Tibial artery (tissue), 4 donors: Measurements from ENCODE around the gene RSL24D1.

Experiments
- DNase-seq, 2 donors: peaks; one replicate each; pipeline ENCODE4 v3.0.0-alpha.2; 2019
- H3K27ac ChIP-seq, 2 donors: fragments of 200-600 bp; sonication (generic) in 1 of 2; 1 replicate in 1 of 2; 2 replicates in 1 of 2; pipeline ENCODE4 v1.5.1; 2018 to 2019; ENCODE audit warnings: mild to moderate bottlenecking in 1 of 2
- H3K27me3 ChIP-seq, 2 donors: fragments of 200-600 bp; sonication (generic) in 1 of 2; one replicate each; pipeline versions ENCODE4 v1.5.1 to v1.6.0; 2016 to 2019
- H3K36me3 ChIP-seq, 3 donors: fragments of 200-600 bp; sonication (generic) in 2 of 3; one replicate each; pipeline ENCODE4 v1.5.1; 2016 to 2019; ENCODE audit warnings: mild to moderate bottlenecking in 2 of 3
- H3K4me1 ChIP-seq, 4 donors: fragments of 200-600 bp; sonication (generic) in 2 of 4; 1 replicate in 3 of 4; 2 replicates in 1 of 4; pipeline ENCODE4 v1.5.1; 2016 to 2019
- H3K4me3 ChIP-seq, 2 donors: fragments of 200-600 bp; sonication (generic) in 1 of 2; 1 replicate in 1 of 2; 2 replicates in 1 of 2; pipeline ENCODE4 v1.5.1; 2018 to 2019; ENCODE audit warnings: mild to moderate bottlenecking in 2 of 2
- H3K9me3 ChIP-seq, 3 donors: fragments of 200-600 bp; sonication (generic) in 1 of 3; one replicate each; pipeline ENCODE4 v1.5.1; 2016 to 2019
- CTCF ChIP-seq, 2 experiments: fragments of 200-600 bp in 1 of 2; fragments of 450-650 bp in 1 of 2; IDR thresholded peaks; one replicate each; pipeline ENCODE4 v1.5.1; 2017 to 2019; ENCODE audit warnings: antibody characterized with exemption in 2 of 2, mild to moderate bottlenecking in 1 of 2, moderate library complexity in 1 of 2
- intact Hi-C: fragments of 100-400 bp; cut with DNase I; formaldehyde crosslinking; loops from one replicate; pipeline ENCODE4 v1.15.0; 2023; ENCODE audit warnings: low total_unique reads

RSL24D1 gene

GRCh38 chr15:55239440-55240124 lies 42.8 kb upstream of the RSL24D1 start:
- no peaks in the 10 kb centered on the region for H3K27me3 ChIP-seq

GRCh38 chr15:55238877-55239276 lies 42.1 kb upstream of the RSL24D1 start:
- intact Hi-C loops, result no loop called here
- Histone ChIP-seq H3K4me1 (no peaks in the 10 kb centered on the region), H3K36me3 (peaks cover 0 to 7% (median 6%) of the 10 kb centered on the region in 3 donors), H3K27ac (no peak overlapping the region), H3K27me3 (no peaks in the 10 kb centered on the region), H3K4me3 (no peak overlapping the region), H3K9me3 (no peaks in the 10 kb centered on the region)
- DNase-seq, result no peak
- no peak for TF ChIP-seq CTCF (IDR thresholded peaks at IDR 0.05)

More at GRCh38 chr15:55239440-55240124, 42.8 kb upstream of the RSL24D1 start:
- no peaks in the 10 kb centered on the region for H3K4me1 ChIP-seq
- DNase-seq, result no peak
- no peak overlapping the region for H3K4me3 ChIP-seq
- TF ChIP-seq CTCF (IDR thresholded peaks at IDR 0.05), result no peak
- intact Hi-C loops, result no loop called here
- no peaks in the 10 kb centered on the region for H3K9me3 ChIP-seq
- H3K36me3 ChIP-seq, result peaks cover 0 to under 1% (median under 1%) of the 10 kb centered on the region in 3 donors
- no peak overlapping the region for H3K27ac ChIP-seq

GRCh38 chr15:55237219-55238130 lies 40.7 kb upstream of the RSL24D1 start:
- H3K4me3 ChIP-seq, result no peak overlapping the region
- peaks cover 0 to 7% (median 6%) of the 10 kb centered on the region in 3 donors for H3K36me3 ChIP-seq
- intact Hi-C loops, result no loop called here
- H3K4me1 ChIP-seq, result no peaks in the 10 kb centered on the region
- H3K27me3 ChIP-seq, result no peaks in the 10 kb centered on the region
- no peak for TF ChIP-seq CTCF (IDR thresholded peaks at IDR 0.05)
- DNase-seq, result no peak
- H3K9me3 ChIP-seq, result no peaks in the 10 kb centered on the region
- H3K27ac ChIP-seq, result no peak overlapping the region

GRCh38 chr15:55235546-55236036 lies 38.9 kb upstream of the RSL24D1 start:
- Histone ChIP-seq H3K4me1 (no peaks in the 10 kb centered on the region), H3K36me3 (peaks cover 0 to 7% (median 6%) of the 10 kb centered on the region in 3 donors), H3K4me3 (no peak overlapping the region), H3K9me3 (no peaks in the 10 kb centered on the region), H3K27ac (no peak overlapping the region), H3K27me3 (no peaks in the 10 kb centered on the region)
- intact Hi-C loops, result no loop called here
- TF ChIP-seq CTCF (IDR thresholded peaks at IDR 0.05), result no peak
- no peak for DNase-seq

GRCh38 chr15:55234800-55235104 lies 38.0 kb upstream of the RSL24D1 start:
- no peaks in the 10 kb centered on the region for H3K27me3 ChIP-seq
- H3K4me3 ChIP-seq, result no peak overlapping the region
- H3K27ac ChIP-seq, result no peak overlapping the region
- TF ChIP-seq CTCF (IDR thresholded peaks at IDR 0.05), result no peak
- intact Hi-C loops, result no loop called here
- peaks cover 0 to 7% (median 6%) of the 10 kb centered on the region in 3 donors for H3K36me3 ChIP-seq
- H3K4me1 ChIP-seq, result no peaks in the 10 kb centered on the region
- no peaks in the 10 kb centered on the region for H3K9me3 ChIP-seq
- DNase-seq, result no peak
